HuH-7 (cell line): ENCODE data around the gene GRHL1.

Experiments used
- DNase-seq: peaks from one replicate; pipeline ENCODE4 v3.0.0; 2011; ENCODE audit warnings: low spot score

Gene GRHL1

DNA sequence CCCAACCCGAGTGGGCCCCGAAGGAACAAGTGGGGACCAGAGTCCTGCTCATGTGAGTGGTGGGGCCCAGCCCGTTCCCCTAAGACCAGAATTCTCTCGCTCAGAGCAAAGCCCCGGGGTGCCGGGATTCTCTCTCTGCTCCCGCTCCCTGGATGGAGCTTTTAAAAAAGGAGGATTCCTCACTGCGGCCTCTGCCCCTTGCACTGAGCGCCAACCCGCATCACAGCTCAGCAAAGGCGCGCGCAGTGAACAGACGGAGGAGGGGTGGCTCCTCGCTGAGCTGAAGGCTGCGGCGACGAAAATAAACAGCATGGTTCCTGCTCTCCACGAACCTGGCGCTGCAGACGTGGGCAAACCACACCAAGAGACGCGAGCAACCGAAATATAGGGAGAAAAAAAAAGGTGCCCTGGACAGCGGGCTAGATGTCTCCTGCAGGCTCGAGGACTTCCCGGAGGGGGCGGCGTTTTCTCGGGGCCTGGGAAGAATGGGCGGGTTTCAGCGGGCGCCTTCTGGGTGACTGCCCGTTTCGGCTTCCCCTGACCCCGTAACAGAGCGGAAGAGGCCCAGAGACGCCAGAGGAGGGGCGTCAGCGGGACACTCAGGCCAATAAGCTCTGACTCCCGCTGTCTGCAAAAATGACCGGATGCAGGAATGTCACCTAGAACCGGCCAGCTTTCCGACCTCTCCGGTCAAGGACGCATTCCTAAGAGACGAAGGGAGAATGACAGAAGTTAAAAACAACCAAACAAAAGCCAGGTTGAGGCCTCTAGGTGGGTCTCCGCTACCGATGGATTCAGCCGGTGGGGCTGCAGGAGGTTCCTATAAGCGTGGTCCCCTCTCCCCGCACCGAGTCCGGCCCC, 91.0 kb downstream of the GRHL1 start:
- DNase-seq = no peak

DNA sequence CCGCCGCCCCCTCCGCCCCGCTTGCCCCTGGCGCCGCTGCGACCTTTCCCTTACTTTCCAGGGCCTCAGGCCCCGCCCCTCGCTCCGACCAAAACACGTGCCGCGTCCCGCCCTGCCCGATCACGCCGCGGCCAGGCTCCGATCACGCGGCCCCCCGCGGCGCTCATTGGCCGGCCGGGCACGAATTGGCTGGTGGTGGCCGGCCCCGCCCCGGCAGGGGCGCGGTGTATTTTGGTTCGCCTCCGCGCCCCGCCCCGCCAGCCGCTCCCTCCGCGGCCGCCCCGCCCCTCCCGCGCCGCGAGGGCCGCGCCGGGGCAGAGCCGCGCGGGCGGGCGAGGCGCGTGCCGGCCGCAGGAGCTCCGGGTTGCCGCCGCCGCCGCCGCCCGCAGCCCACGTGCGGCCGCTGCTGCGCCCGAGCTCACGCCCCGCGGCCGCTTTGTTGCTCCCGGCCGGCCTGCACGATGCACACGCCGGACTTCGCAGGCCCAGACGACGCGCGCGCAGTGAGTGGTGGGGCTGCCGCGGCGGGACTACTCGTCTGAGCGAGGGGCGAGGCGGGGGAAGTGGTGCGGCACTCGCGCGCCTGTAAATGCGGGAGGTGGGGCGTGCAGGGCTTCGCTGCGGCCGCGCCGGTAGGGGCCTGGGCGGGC, 91.9 kb downstream of the GRHL1 start, which contains the start of gene KLF11:
Gene KLF11 (plus strand): TSS at position 295 of the 650 bp plus-strand sequence. CDS start 167 bp downstream, at position 462.
- peak; percentile 80 for DNase-seq

DNA sequence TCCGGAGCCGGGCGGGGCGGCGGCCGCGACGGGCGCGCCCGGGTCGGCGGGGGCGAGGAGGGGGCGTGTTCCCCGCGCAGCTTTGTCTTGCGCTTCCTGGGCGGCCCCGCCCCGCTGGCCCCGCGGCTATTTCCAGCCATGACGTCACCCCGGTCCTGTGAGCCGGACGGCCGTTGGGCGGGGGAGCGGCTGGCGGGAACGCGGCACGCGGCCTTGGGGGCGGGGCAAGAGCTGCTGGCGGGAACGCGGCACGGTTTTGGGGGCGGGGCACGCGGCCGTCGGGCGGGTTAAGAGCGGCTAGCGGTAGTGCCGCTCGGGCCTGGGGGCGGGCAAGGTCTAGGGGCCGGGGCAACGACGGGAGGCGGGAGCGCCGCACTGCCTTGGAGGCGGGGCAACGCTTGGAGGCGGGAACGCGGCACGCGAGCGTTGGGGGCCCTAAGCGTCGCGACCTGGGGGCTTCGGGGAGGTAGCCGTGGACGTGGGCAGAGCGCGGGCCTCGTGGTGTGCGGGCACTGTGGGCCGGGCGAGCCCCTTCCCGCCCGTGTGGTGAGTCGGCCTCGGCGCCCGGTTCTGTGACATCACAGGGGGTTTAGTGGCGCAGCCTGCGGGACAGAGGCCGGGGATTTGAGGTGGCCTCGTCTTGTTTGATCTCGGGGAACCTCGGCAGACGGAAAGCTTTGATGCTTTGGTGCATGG, 92.6 kb downstream of the GRHL1 start:
- peak; percentile 79 for DNase-seq

DNA sequence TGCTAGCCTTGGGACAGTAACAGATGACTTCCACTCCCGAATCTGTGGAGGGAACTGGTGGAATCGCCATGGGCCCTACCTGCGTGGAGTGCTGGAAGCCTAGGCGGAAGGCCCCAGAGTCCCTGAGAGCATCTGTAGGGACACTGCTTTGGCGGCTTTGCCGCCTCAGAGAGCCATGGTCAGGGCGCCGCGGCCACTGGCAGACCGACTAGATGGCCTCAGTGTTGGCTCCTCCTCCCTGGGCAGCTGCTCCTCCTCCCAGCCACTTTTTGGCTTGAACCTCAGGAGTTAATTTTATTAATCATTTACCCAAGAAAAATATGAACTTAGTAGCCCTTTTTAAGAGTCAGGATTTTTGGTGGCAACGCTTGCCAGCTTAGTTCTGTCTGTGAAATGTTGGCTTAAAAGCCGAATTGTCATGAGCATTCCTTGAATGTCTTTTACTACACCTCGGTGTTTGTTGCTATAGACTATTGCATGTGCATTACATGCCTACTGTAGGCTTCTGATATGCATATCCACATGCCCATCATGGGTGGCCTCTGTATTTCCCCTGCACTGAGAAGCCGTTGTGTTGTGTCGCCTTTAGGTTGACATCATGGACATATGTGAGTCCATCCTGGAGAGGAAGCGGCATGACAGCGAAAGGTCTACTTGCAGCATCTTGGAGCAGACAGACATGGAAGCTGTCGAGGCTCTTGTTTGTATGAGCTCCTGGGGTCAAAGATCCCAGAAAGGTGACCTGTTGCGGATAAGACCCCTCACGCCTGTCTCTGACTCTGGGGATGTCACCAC, 94.3 kb downstream of the GRHL1 start:
- no peak for DNase-seq

DNA sequence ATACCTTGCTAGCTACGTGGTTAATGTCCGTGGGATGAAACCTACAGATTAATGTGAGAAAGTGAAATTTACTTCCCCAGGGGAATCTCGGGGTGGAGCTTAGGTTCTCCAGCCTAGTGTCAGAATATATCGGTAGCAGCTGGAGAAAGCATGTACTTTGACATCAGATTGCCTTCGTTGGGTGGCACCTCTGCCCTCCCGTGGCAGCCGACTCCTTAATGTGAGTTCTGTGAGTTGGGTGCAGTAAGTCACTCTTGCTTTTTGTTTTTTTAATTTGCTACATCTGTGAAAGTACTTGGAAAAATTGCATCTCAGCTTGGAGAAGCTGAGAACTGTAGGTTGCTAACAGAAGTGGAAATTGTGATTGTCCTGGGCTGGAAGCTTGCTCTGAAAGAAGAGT, 95.4 kb downstream of the GRHL1 start:
- DNase-seq = no peak

DNA sequence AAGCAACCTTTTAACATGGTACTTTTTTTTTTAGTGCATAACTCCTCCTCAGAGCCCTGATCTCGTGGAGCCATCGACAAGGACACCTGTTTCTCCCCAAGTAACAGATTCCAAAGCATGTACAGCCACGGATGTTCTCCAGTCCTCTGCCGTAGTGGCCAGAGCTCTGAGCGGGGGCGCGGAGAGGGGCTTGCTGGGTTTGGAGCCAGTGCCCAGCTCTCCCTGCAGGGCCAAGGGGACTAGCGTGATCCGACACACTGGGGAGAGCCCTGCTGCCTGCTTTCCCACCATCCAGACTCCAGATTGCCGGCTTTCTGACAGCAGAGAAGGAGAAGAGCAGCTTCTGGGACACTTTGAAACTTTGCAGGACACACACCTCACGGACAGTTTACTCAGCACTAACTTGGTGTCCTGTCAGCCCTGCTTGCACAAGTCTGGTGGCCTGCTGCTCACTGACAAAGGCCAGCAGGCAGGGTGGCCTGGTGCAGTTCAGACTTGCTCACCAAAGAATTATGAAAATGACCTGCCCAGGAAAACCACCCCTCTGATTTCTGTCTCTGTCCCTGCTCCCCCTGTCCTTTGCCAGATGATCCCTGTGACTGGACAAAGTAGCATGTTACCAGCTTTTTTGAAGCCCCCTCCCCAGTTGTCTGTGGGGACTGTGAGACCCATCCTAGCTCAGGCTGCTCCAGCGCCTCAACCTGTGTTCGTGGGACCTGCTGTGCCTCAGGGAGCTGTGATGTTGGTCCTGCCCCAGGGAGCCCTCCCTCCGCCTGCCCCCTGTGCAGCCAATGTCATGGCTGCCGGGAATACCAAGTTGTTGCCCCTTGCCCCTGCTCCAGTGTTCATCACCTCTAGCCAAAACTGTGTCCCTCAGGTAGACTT, 96.4 kb downstream of the GRHL1 start:
- DNase-seq = no peak

DNA sequence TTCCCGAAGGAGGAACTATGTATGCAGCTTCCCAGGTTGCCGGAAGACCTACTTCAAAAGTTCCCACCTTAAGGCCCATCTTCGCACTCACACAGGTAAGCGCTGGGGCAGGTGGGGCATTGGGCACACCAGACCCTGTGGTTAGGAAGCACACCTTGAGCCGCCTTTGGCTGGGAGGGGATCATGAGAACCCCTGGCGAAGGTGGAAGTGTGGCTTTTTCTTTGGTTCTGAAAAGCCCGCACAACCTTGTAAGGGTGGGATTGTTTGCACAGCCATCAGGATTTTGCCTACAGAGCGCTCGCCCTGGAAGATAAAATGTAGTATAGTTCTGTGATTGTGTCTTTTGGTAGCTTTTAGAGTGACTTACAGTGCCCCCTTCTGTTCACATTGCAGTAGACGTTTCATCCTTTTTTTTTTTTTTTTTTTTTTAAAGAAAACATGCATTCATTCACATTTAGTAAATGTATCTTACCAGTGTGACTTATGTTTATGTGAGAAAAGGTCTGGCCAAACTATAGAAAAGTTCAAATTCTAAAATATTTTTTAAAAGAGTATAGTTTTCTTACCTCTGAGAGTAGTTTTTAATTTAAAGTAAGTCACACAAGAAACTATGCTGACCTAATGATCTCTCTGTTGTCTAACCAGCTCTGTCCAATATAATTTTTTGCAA, 97.1 kb downstream of the GRHL1 start:
- peak; percentile 62 for DNase-seq
